Germinal center (tissue), 1 donor: Measurements from ENCODE around the gene NDRG3.

Source experiments
- DNase-seq: peaks from one replicate; pipeline ENCODE4 v3.0.0; 2012; ENCODE audit warnings: mixed read lengths, low spot score

Gene NDRG3

GRCh38 chr20:36606158-36607066, 139.5 kb downstream of the NDRG3 start:
- no peak for DNase-seq

- DNase-seq: peak; percentile 93
Measured at GRCh38 chr20:36605399-36606157, 140.3 kb downstream of the NDRG3 start, which contains the start of gene RAB5IF. Gene RAB5IF (plus strand): TSS chr20:36605779. CDS start chr20:36605952, 173 bp downstream.

GRCh38 chr20:36604952-36605398, 140.9 kb downstream of the NDRG3 start:
- DNase-seq: peak; percentile 58
